Adrenal gland (tissue), 5 donors: ENCODE data around the gene WNT5B.

Experiments
- CTCF ChIP-seq, 6 experiments: fragments of 450-650 bp in 4 of 6; fragments of 200-600 bp in 2 of 6; sonication (generic) in 1 of 6; IDR thresholded peaks; 1 replicate in 5 of 6; 2 replicates in 1 of 6; pipeline versions ENCODE4 v1.5.1 to v1.8.0; 2016 to 2021; ENCODE audit warnings: antibody characterized with exemption in 6 of 6, mild to moderate bottlenecking in 2 of 6, moderate library complexity in 1 of 6
- POLR2A ChIP-seq, 2 donors: fragments of 450-650 bp; IDR thresholded peaks; one replicate each; pipeline ENCODE4 v1.6.1; 2017; ENCODE audit warnings: antibody characterized with exemption in 2 of 2, mild to moderate bottlenecking in 2 of 2, moderate library complexity in 1 of 2
- donor health status: DM: no; HTN: no; CAD: no.

- TF ChIP-seq CTCF (IDR thresholded peaks at IDR 0.05) = no peak
- no peak for TF ChIP-seq POLR2A (IDR thresholded peaks at IDR 0.05)
Observed at GRCh38 chr12:1630827-1631591, 2.0 kb downstream of the WNT5B start.
